Activated CD4-positive, alpha-beta T cell treated with anti-CD3 and anti-CD28 coated beads, Interleukin-2, amount 10 ng/mL, durations not matched to agents 7 days and 5 days (primary cell): Measurements from ENCODE around the gene SLC5A3. TPM values are rescaled to one million over a fixed set of nuclear protein-coding genes. Genes with fewer than 3 reads are reported as not detected.

ENCODE experiments used
- CTCF ChIA-PET: fragments of 350-600 bp; sonication (Branson Sonifier 250); formaldehyde crosslinking; loops from one replicate; lab custom pipeline; 2021; ENCODE audit warnings: antibody characterized with exemption; lab: Charles Lee
- POLR2A ChIA-PET: fragments of 350-600 bp; sonication (Branson Sonifier 250); formaldehyde crosslinking; loops from one replicate; lab custom pipeline; 2021; ENCODE audit warnings: antibody characterized with exemption; lab: Charles Lee
- DNase-seq: peaks from one replicate; pipeline ENCODE4 v3.0.0-alpha.2; 2020
- H3K27ac Mint-ChIP-seq: one replicate; pipeline ENCODE4 v1.8.0; 2021; ENCODE audit warnings: mild to moderate bottlenecking, moderate library complexity, mixed read lengths
- H3K27me3 Mint-ChIP-seq: one replicate; pipeline ENCODE4 v1.8.0; 2021; ENCODE audit warnings: mixed read lengths
- H3K36me3 Mint-ChIP-seq: one replicate; pipeline ENCODE4 v1.8.0; 2021; ENCODE audit warnings: low read depth, mixed read lengths
- H3K4me1 Mint-ChIP-seq: one replicate; pipeline ENCODE4 v1.8.0; 2021; ENCODE audit warnings: mixed read lengths
- H3K4me3 Mint-ChIP-seq: one replicate; pipeline ENCODE4 v1.8.0; 2021; ENCODE audit warnings: mild to moderate bottlenecking, moderate library complexity, mixed read lengths
- H3K9me3 Mint-ChIP-seq: one replicate; pipeline ENCODE4 v1.8.0; 2021; ENCODE audit warnings: mixed read lengths
- total RNA-seq, 2 experiments: library from RNA; stranded (reverse); gene quantifications; one replicate each; pipeline ENCODE4 v1.2.3, GENCODE V29; 2021

Gene SLC5A3
- total RNA-seq, 2 experiments from 2014 or later, result 23.9 to 24.0 TPM

DNA sequence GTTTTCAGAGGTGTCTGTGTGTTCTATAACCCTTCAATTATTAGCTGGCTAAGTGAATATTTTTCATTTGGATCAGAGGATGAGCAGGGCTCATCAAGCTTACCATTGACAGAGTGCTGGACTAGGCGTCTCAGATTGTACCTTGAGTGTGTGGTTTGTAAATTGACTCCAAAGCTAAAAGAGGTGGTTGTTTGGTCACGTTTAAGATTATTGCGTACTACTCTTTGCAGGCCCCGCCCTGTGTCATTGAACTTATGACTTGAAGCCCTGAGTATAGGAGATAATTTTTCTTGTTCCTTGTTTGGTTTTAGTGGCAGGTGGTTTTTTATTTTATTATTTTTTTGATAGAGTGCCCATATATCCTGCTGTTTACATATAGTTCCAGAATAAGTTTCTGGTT, 17.7 kb downstream of the SLC5A3 start:
- H3K4me3 Mint-ChIP-seq, result no peak overlapping the region
- H3K9me3 Mint-ChIP-seq, result no peaks in the 10 kb centered on the region
- DNase-seq, result no peak
- no peak overlapping the region for H3K27ac Mint-ChIP-seq
- peaks cover 43% of the 10 kb centered on the region for H3K4me1 Mint-ChIP-seq
- CTCF ChIA-PET, result interaction anchor here (0.9 to 2.9 kb wide), 5 partner anchors 9 to 167 kb away, joined by 3 to 8 read pairs (median 5); no protein-coding TSS in a partner anchor
- POLR2A ChIA-PET, result no interaction called here
- peaks cover 39% of the 10 kb centered on the region for H3K36me3 Mint-ChIP-seq
- no peaks in the 10 kb centered on the region for H3K27me3 Mint-ChIP-seq

DNA sequence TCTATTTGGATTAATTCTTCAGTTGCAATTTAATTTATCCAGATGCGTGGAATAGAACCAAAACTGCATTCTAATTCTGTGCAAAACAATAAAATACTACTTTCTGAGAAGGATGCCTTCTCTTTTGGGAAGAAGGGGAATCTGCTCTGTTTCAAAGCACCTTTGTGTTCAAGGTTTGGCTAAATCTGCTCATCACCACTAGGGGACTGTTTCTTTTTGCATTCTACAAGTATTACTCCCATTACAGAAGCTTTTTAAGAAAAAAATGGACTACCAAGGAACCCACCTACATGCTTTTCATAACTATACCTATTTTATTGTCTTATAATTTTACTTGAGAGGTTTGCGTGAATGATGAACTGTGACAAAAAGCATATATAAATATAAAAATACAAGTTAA, 18.2 kb downstream of the SLC5A3 start:
- no peak for DNase-seq
- no peak overlapping the region for H3K27ac Mint-ChIP-seq
- no peaks in the 10 kb centered on the region for H3K9me3 Mint-ChIP-seq
- no peak overlapping the region for H3K4me3 Mint-ChIP-seq
- H3K4me1 Mint-ChIP-seq, result peaks cover 44% of the 10 kb centered on the region
- no peaks in the 10 kb centered on the region for H3K27me3 Mint-ChIP-seq
- peaks cover 45% of the 10 kb centered on the region for H3K36me3 Mint-ChIP-seq
- ChIA-PET CTCF (interaction anchor here (0.9 to 2.9 kb wide), 3 partner anchors 9 to 167 kb away, joined by 5 to 8 read pairs (median 5); no protein-coding TSS in a partner anchor), POLR2A (no interaction called here)

DNA sequence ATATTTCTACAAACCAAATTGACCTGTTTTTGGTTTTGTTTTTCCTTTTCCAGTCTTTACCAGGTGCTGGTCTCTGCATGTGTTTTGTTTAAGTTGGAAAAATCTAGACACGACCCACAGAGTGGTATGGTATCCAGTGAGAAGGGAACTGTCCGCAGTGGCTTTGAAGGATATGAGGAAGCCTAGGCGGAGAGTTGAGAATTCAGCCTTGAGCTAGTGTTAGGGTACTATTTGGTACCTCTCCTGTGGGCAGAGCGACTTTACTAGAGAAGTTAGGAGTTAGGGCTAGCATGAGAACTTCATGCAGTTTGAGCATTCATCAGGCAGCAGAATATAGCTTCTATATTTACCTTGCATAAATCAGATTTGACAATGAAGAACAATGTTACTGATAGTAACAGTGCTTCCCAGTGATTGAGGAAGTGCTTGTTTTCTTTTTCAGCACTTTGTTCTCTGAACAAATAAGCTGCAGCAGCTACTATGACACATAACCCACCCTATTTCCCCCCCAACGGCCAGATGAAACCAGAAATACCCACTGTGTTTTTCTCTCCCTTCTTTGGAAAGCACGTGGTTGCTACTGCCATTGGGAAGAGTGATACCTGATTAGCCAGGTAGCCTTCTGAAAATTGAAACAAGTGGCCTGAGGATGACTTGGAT, 19.0 kb downstream of the SLC5A3 start:
- Mint-ChIP-seq H3K36me3 (peaks cover 52% of the 10 kb centered on the region), H3K9me3 (no peaks in the 10 kb centered on the region), H3K4me1 (peaks cover 52% of the 10 kb centered on the region), H3K27me3 (no peaks in the 10 kb centered on the region), H3K27ac (no peak overlapping the region), H3K4me3 (no peak overlapping the region)
- ChIA-PET CTCF (interaction anchor here (1.9 to 2.9 kb wide), 2 partner anchors 8 to 11 kb away, joined by 5 to 8 read pairs; no protein-coding TSS in a partner anchor), POLR2A (no interaction called here)
- DNase-seq, result no peak

DNA sequence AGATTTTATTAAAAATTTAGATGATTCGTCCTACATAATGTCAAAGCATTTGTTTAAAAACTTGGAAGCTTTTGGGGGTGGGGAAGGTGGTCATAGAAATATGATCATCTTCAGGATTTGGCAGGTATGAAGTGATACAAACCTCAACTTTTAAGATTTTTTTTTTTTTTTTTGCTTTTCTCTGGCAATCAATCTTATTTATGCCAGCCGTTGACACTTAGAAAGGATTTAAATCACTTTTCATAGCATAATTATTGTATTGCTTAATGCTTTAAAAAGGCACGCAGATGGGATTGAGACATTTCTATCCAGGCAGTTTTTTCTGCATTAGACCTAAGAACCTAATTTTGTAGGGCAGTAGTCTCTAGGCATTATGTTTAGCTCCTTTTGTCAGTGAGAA, 19.7 kb downstream of the SLC5A3 start:
- DNase-seq, result no peak
- ChIA-PET CTCF (interaction anchor here (0.7 to 2.9 kb wide), 3 partner anchors 7 to 21 kb away, joined by 3 to 8 read pairs (median 5); no protein-coding TSS in a partner anchor), POLR2A (interaction anchor here (0.6 kb wide), 2 partner anchors 69 to 740 kb away, joined by 3 to 4 read pairs; no protein-coding TSS in a partner anchor)
- Mint-ChIP-seq H3K27me3 (no peaks in the 10 kb centered on the region), H3K36me3 (peaks cover 58% of the 10 kb centered on the region), H3K27ac (no peak overlapping the region), H3K4me3 (no peak overlapping the region), H3K4me1 (peaks cover 55% of the 10 kb centered on the region), H3K9me3 (no peaks in the 10 kb centered on the region)

DNA sequence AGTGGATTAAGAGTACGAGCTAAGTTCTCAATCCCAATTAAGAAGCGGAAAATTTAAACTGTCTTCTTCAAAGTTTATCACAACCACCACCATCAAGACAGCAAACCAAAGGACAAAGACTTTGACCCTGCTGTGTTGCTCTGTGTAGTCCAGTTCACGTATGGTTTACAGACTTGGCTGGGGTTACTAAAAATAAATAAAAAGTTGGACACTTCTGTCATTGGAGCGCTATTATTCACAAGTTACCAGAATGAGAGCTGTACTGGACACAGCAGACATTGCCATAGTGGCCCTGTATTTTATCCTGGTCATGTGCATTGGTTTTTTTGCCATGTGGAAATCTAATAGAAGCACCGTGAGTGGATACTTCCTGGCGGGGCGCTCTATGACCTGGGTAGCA, 21.6 kb downstream of the SLC5A3 start:
- Mint-ChIP-seq H3K4me1 (peaks cover 56% of the 10 kb centered on the region), H3K36me3 (peaks cover 71% of the 10 kb centered on the region)

DNA sequence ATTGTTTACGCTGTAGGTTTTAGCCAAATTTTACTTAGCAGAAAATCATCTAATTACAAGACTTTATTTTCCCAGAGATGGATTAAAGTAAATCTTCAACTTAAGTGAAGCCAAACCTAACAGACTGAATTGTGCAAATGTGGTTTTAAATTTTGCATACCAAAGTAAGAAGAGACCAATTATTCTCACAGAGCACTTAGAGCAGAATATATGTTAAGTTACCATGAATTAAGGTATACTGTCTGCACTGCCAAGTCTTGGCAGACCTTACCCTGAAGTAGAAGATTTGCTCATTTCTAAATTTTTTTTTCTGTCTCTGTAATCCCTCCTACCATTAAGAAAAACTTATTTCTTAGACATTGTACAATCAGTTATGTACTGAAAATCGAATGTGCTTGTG, 24.1 kb downstream of the SLC5A3 start:
- no peaks in the 10 kb centered on the region for H3K27me3 Mint-ChIP-seq
- H3K4me3 Mint-ChIP-seq, result no peak overlapping the region
- H3K27ac Mint-ChIP-seq, result no peak overlapping the region
- POLR2A ChIA-PET, result no interaction called here
- no peak for DNase-seq
- peaks cover 41% of the 10 kb centered on the region for H3K4me1 Mint-ChIP-seq
- peaks cover 79% of the 10 kb centered on the region for H3K36me3 Mint-ChIP-seq
- CTCF ChIA-PET, result no interaction called here
- no peaks in the 10 kb centered on the region for H3K9me3 Mint-ChIP-seq

More for the DNA sequence above, 21.6 kb downstream of the SLC5A3 start:
- CTCF ChIA-PET, result interaction anchor here (0.8 to 1.9 kb wide), 3 partner anchors 8 to 171 kb away, joined by 3 to 4 read pairs (median 3); no protein-coding TSS in a partner anchor
- no peak overlapping the region for H3K4me3 Mint-ChIP-seq
- H3K9me3 Mint-ChIP-seq, result no peaks in the 10 kb centered on the region
- POLR2A ChIA-PET, result no interaction called here
- no peak overlapping the region for H3K27ac Mint-ChIP-seq
- no peaks in the 10 kb centered on the region for H3K27me3 Mint-ChIP-seq
- no peak for DNase-seq

DNA sequence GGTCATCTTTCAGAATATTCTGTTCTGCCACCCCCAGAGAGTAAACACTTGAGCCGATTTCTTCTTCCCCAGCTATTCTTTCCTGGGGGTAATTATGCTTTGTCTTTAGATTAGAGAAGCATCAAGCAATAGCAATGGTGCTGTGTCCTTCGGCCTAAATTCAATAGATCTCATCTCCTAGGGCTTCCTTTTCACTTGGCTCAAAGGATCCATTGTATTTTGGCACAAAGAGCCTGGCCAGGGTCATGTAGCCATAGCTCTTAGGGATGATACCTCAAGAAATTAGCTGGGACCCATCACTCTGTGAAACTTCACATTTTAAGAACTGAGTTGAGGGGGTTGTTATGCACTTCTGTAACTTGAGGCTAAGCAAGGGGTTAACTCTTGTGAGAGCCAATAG, 27.0 kb downstream of the SLC5A3 start:
- H3K36me3 Mint-ChIP-seq, result peaks cover 82% of the 10 kb centered on the region

DNA sequence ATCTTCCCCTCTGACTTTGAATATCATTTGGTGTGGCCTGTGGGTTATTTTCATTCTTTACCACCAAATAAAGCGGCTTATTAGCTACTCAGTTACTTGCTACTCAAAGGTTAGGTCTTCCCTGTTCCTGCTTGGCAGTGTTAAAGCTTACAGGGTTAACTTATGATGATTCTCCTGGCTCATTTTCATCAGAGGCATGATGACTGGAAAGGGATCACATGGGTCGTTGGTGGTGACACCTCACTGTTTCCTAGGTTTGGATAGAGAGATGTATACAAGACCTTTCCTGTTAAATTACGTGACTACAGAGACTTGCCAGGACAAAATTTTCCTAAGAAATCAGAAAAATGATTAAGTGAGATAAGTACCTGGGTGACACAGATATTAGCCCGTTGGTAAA, 27.4 kb downstream of the SLC5A3 start:
- Mint-ChIP-seq H3K4me1 (peaks cover 34% of the 10 kb centered on the region), H3K4me3 (no peak overlapping the region), H3K27me3 (no peaks in the 10 kb centered on the region), H3K27ac (no peak overlapping the region), H3K9me3 (no peaks in the 10 kb centered on the region), H3K36me3 (peaks cover 80% of the 10 kb centered on the region)
- CTCF ChIA-PET, result interaction anchor here (1.3 to 2.2 kb wide), 5 partner anchors 9 to 54 kb away, joined by 3 to 8 read pairs (median 4); no protein-coding TSS in a partner anchor
- no peak for DNase-seq
- POLR2A ChIA-PET, result no interaction called here

More for the DNA sequence above, 27.0 kb downstream of the SLC5A3 start:
- Mint-ChIP-seq H3K4me1 (peaks cover 34% of the 10 kb centered on the region), H3K4me3 (no peak overlapping the region), H3K9me3 (no peaks in the 10 kb centered on the region), H3K27me3 (no peaks in the 10 kb centered on the region), H3K27ac (no peak overlapping the region)
- ChIA-PET CTCF (interaction anchor here (1.3 to 2.2 kb wide), 5 partner anchors 9 to 55 kb away, joined by 3 to 8 read pairs (median 4); no protein-coding TSS in a partner anchor), POLR2A (no interaction called here)
- DNase-seq, result no peak

DNA sequence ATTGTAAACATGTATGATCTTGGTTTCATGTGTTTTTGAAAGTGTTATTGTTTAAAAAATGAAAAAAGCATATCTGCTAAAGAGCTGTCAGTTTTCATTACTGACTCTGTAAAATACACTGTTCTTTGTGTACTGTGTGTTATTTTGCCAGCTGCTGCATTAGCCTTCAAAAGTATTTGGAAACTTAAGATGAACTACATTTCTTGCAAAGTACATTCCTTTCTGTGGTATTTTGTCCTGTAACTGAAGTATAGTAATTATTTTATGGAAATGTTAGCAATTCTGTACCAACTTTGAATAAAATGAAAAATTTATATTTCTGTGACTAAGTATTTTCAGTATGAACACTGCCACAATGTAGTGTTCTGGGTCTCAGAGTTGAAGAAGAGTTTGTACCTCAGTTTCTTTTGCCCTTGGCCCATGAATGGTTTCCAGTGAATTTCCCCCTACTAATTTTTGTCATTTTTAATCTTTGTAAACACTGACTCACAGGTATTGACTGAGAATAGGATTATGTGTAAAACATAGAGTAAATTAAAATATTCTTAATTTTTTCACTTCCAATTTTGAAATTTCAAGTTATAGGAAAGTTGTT, 32.7 kb downstream of the SLC5A3 start:
- H3K27me3 Mint-ChIP-seq, result no peaks in the 10 kb centered on the region
- no peak overlapping the region for H3K4me3 Mint-ChIP-seq
- peaks cover 36% of the 10 kb centered on the region for H3K4me1 Mint-ChIP-seq
- no peaks in the 10 kb centered on the region for H3K9me3 Mint-ChIP-seq
- ChIA-PET CTCF (interaction anchor here (0.6 kb wide), 1 partner anchor 229 kb away, joined by 4 read pairs; no protein-coding TSS in a partner anchor), POLR2A (no interaction called here)
- no peak overlapping the region for H3K27ac Mint-ChIP-seq
- peaks cover 70% of the 10 kb centered on the region for H3K36me3 Mint-ChIP-seq
- no peak for DNase-seq

DNA sequence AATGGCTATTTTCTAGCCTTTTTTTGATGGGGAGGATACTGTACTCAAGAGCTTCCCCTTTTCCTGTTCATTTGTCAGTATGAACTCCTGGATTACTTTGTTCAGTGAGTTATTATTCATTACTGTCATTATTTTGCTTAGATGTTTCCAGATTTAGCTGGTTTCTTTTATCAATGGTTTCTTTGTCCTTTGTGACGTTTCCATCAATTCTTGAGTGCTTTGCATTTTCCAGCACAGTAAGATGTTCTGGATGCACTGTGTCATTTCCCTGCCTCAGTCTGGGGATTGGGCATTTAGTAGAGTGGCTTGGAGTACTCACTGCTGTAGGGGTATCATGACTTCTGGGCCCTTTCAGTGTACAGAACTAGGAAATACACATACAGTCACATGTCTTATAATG, 34.2 kb downstream of the SLC5A3 start:
- no peak overlapping the region for H3K27ac Mint-ChIP-seq
- no peak for DNase-seq
- CTCF ChIA-PET, result interaction anchor here (0.8 to 1.0 kb wide), 2 partner anchors 17 to 22 kb away, joined by 3 read pairs; no protein-coding TSS in a partner anchor
- no peaks in the 10 kb centered on the region for H3K9me3 Mint-ChIP-seq
- H3K4me3 Mint-ChIP-seq, result no peak overlapping the region
- peaks cover 62% of the 10 kb centered on the region for H3K36me3 Mint-ChIP-seq
- H3K27me3 Mint-ChIP-seq, result no peaks in the 10 kb centered on the region
- peaks cover 44% of the 10 kb centered on the region for H3K4me1 Mint-ChIP-seq
- POLR2A ChIA-PET, result no interaction called here

DNA sequence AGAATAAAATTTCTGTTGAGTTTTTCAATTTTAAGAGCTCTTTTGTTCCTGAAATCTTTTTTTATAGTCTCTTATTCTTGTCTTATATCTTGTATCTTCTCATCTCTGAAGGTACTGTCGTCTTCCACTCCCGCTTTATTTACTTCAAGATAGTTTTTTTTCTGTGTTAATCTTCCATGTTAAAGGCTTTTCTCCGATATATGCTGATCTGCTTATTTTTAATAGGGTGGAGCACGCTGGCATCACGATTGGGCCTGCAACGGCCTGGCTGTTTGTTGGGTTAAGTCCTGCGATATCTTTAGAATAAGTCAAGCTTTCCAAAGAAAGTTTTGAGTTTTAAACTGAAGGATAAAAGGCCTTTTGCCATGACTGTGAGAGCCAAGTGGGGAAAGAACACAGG, 35.7 kb downstream of the SLC5A3 start:
- Mint-ChIP-seq H3K4me1 (peaks cover 50% of the 10 kb centered on the region), H3K27me3 (no peaks in the 10 kb centered on the region), H3K36me3 (peaks cover 58% of the 10 kb centered on the region), H3K27ac (no peak overlapping the region), H3K4me3 (no peak overlapping the region), H3K9me3 (peaks cover 2% of the 10 kb centered on the region)
- CTCF ChIA-PET, result interaction anchor here (0.6 to 1.0 kb wide), 2 partner anchors 90 to 185 kb away, joined by 3 to 4 read pairs; no protein-coding TSS in a partner anchor
- POLR2A ChIA-PET, result no interaction called here
- no peak for DNase-seq

DNA sequence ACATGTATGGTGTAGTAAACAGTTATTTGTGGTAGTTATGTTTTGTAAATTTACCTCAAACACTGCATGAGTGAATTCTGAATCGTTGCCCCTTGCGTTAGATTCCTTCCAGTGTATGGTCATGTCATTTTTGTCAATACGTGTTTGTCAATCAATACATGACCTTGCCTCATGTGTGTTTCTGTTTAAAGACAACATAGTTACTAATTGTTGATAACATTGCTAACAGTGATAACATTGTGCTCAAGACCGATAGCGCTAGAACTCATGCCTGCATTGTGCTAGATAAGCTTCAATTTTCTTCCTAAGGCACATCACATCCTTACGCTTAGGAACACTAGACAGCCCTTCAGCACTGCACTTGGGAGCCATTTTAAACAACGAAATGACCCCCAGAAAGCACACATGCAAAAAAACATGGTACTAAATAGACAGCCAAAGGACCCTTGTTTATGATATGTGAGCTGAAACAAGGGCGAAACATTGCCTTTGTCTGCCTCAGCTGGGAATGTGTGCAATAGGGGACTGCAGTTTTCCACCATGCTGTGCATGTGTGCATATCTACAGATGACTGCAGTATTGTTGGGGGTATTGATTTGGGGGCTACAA, 37.3 kb downstream of the SLC5A3 start:
- H3K27ac Mint-ChIP-seq, result no peak overlapping the region
- peaks cover 4% of the 10 kb centered on the region for H3K9me3 Mint-ChIP-seq
- peaks cover 47% of the 10 kb centered on the region for H3K4me1 Mint-ChIP-seq
- POLR2A ChIA-PET, result no interaction called here
- no peak overlapping the region for H3K4me3 Mint-ChIP-seq
- H3K36me3 Mint-ChIP-seq, result peaks cover 63% of the 10 kb centered on the region
- no peaks in the 10 kb centered on the region for H3K27me3 Mint-ChIP-seq
- CTCF ChIA-PET, result interaction anchor here (0.6 to 1.3 kb wide), 4 partner anchors 8 to 186 kb away, joined by 3 read pairs; no protein-coding TSS in a partner anchor
- no peak for DNase-seq
